HG03439 (cell line): ENCODE data around the gene ASTN2.
A peak's percentile ranks its signal among the peaks of the same experiment; 100 is the strongest.
"Not testable (repeated sequence)": the region's sequence is repeated elsewhere in the genome, so short reads cannot be mapped to it uniquely, and the experiment has no call there.

Experiments used
- ATAC-seq: cut with Tn5 transposase; IDR thresholded peaks from one replicate; pipeline ENCODE4 v1.9.1; 2021; ENCODE audit warnings: mild to moderate bottlenecking, moderate library complexity; ENCODE audit not compliant: unreplicated experiment

ASTN2 gene

GRCh38 chr9:117081641-117082317 is 333.1 kb downstream of the ASTN2 start:
- no peak for ATAC-seq

- no peak for ATAC-seq
Observed at GRCh38 chr9:117080765-117081390, 334.0 kb downstream of the ASTN2 start.

GRCh38 chr9:117076571-117077290 is 338.1 kb downstream of the ASTN2 start:
- ATAC-seq = no peak

GRCh38 chr9:117075636-117076035 is 339.2 kb downstream of the ASTN2 start:
- ATAC-seq = no peak

GRCh38 chr9:117074784-117075520 is 339.9 kb downstream of the ASTN2 start:
- no peak for ATAC-seq

- ATAC-seq = no peak
Observed at GRCh38 chr9:117074342-117074662, 340.6 kb downstream of the ASTN2 start.

- no peak for ATAC-seq
Observed at GRCh38 chr9:117073539-117074341, 341.1 kb downstream of the ASTN2 start.

- ATAC-seq = no peak
Observed at GRCh38 chr9:117073071-117073470, 341.8 kb downstream of the ASTN2 start.

GRCh38 chr9:117072216-117072615 is 342.6 kb downstream of the ASTN2 start:
- no peak for ATAC-seq

- not testable (repeated sequence) for ATAC-seq
Observed at GRCh38 chr9:117071673-117072207, 343.1 kb downstream of the ASTN2 start.

GRCh38 chr9:117063721-117064471 is 351.0 kb downstream of the ASTN2 start:
- ATAC-seq = no peak

- no peak for ATAC-seq
Observed at GRCh38 chr9:117060963-117061362, 353.9 kb downstream of the ASTN2 start.

- ATAC-seq = no peak
Observed at GRCh38 chr9:117050007-117050406, 364.9 kb downstream of the ASTN2 start.

GRCh38 chr9:117046666-117047327 is 368.1 kb downstream of the ASTN2 start:
- peak; percentile 97 for ATAC-seq

GRCh38 chr9:117044241-117044640 is 370.6 kb downstream of the ASTN2 start:
- no peak for ATAC-seq

GRCh38 chr9:117043159-117043558 is 371.7 kb downstream of the ASTN2 start:
- ATAC-seq = no peak

- no peak for ATAC-seq
Observed at GRCh38 chr9:117035546-117035945, 379.3 kb downstream of the ASTN2 start.

GRCh38 chr9:117034866-117035265 is 380.0 kb downstream of the ASTN2 start:
- no peak for ATAC-seq

GRCh38 chr9:117030254-117030768 is 384.5 kb downstream of the ASTN2 start:
- ATAC-seq = no peak
